DOHH2 (cell line): Measurements from ENCODE around the gene REC114.
A peak's percentile ranks its signal among the peaks of the same experiment; 100 is the strongest.

Source experiments
- EZH2phosphoT487 ChIP-seq: fragments of 200-600 bp; sonication (generic); IDR thresholded peaks from 2 replicates; pipeline ENCODE4 v1.6.1; 2017; ENCODE audit warnings: borderline replicate concordance, mild to moderate bottlenecking, antibody characterized with exemption, low read length, moderate library complexity, mixed read lengths
- TF ChIP-seq, protein P1 (sequence below): fragments of 200-600 bp; sonication (generic); IDR thresholded peaks from one replicate; pipeline ENCODE4 v1.5.1; 2014; ENCODE audit warnings: antibody characterized with exemption, mild to moderate bottlenecking, low read depth, low read length; ENCODE audit not compliant: poor library complexity, severe bottlenecking

DNA sequence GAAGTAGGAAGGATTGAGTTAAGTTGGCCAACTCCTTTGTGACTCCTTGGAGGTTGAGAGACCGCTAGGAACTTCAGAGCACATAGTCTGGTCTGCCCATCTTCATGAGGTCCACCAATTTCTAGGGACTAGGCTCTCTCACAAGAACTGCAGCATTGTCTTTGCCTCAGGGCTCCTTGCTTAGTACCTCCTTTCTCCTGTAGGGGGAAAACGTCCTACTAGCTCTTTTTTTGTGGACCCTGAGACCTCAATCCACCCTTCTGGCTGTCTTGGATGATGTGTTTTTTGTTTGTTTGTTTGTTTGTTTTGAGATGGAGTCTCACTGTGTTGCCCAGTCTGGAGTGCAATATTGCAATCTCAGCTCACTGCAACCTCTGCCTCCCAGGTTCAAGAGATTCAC is 21.6 kb downstream of the REC114 start:
- no peak for TF ChIP-seq EZH2phosphoT487
- TF ChIP-seq, protein P1, sequence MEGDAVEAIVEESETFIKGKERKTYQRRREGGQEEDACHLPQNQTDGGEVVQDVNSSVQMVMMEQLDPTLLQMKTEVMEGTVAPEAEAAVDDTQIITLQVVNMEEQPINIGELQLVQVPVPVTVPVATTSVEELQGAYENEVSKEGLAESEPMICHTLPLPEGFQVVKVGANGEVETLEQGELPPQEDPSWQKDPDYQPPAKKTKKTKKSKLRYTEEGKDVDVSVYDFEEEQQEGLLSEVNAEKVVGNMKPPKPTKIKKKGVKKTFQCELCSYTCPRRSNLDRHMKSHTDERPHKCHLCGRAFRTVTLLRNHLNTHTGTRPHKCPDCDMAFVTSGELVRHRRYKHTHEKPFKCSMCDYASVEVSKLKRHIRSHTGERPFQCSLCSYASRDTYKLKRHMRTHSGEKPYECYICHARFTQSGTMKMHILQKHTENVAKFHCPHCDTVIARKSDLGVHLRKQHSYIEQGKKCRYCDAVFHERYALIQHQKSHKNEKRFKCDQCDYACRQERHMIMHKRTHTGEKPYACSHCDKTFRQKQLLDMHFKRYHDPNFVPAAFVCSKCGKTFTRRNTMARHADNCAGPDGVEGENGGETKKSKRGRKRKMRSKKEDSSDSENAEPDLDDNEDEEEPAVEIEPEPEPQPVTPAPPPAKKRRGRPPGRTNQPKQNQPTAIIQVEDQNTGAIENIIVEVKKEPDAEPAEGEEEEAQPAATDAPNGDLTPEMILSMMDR = peak; percentile 41
